MM.1S (cell line): Measurements from ENCODE around the gene TBX4.

Experiments
- DNase-seq: peaks from one replicate; pipeline ENCODE4 v3.0.0-alpha.2; 2015
- H2AFZ ChIP-seq: fragments of 300-600 bp; sonication (generic); 2 replicates; pipeline ENCODE4 v1.6.0; 2016; ENCODE audit warnings: antibody characterized with exemption, low read length
- H3F3A ChIP-seq: fragments of 300-600 bp; sonication (generic); 2 replicates; pipeline ENCODE4 v1.6.1; 2016; ENCODE audit warnings: mild to moderate bottlenecking, antibody characterized with exemption, low read length, moderate library complexity, mixed read lengths; ENCODE audit not compliant: insufficient read depth
- H3K27ac ChIP-seq: fragments of 300-600 bp; sonication (generic); 2 replicates; pipeline ENCODE4 v1.5.1; 2016; ENCODE audit warnings: mild to moderate bottlenecking, low read length
- H3K27me3 ChIP-seq: fragments of 300-600 bp; sonication (generic); replicated peaks from 2 replicates; pipeline ENCODE4 v1.6.0; 2016; ENCODE audit warnings: low read length; ENCODE audit not compliant: insufficient read depth
- H3K36me3 ChIP-seq: fragments of 300-600 bp; sonication (generic); replicated peaks from 2 replicates; pipeline ENCODE4 v1.6.1; 2016; ENCODE audit warnings: mild to moderate bottlenecking, low read length, mixed read lengths; ENCODE audit not compliant: insufficient read depth
- H3K4me1 ChIP-seq: fragments of 300-600 bp; sonication (generic); 2 replicates; pipeline ENCODE4 v1.6.1; 2016; ENCODE audit warnings: low read length, mixed read lengths
- H3K4me2 ChIP-seq: fragments of 300-600 bp; sonication (generic); 2 replicates; pipeline ENCODE4 v1.6.0; 2016; ENCODE audit warnings: low read depth, low read length
- H3K4me3 ChIP-seq: fragments of 300-600 bp; sonication (generic); 2 replicates; pipeline ENCODE4 v1.5.1; 2016; ENCODE audit warnings: low read length, mixed read lengths
- H3K79me2 ChIP-seq: fragments of 300-600 bp; sonication (generic); 2 replicates; pipeline ENCODE4 v1.6.1; 2016; ENCODE audit warnings: mixed run types, low read length, mixed read lengths
- H3K9ac ChIP-seq: fragments of 300-600 bp; sonication (generic); 2 replicates; pipeline ENCODE4 v1.6.1; 2016; ENCODE audit warnings: low read length, mixed read lengths
- H3K9me2 ChIP-seq: fragments of 300-600 bp; sonication (generic); replicated peaks from 2 replicates; pipeline ENCODE4 v1.6.1; 2016; ENCODE audit warnings: mild to moderate bottlenecking, low read length, mixed read lengths; ENCODE audit not compliant: insufficient read depth
- H3K9me3 ChIP-seq: fragments of 300-600 bp; sonication (generic); replicated peaks from 2 replicates; pipeline ENCODE4 v1.6.1; 2016; ENCODE audit warnings: mild to moderate bottlenecking, low read length, mixed read lengths; ENCODE audit not compliant: insufficient read depth
- H4K20me1 ChIP-seq: fragments of 300-600 bp; sonication (generic); 2 replicates; pipeline ENCODE4 v1.6.1; 2016; ENCODE audit warnings: mild to moderate bottlenecking, low read length, moderate library complexity, mixed read lengths; ENCODE audit not compliant: insufficient read depth
- CTCF ChIP-seq: fragments of 300-600 bp; sonication (generic); IDR thresholded peaks from 2 replicates; pipeline ENCODE4 v1.5.1; 2016; ENCODE audit warnings: antibody characterized with exemption, low read length, mixed read lengths
- EZH2 ChIP-seq: fragments of 300-600 bp; sonication (generic); optimal IDR thresholded peaks from 2 replicates; pipeline ENCODE3; 2017; ENCODE audit warnings: low read depth, mild to moderate bottlenecking, antibody characterized with exemption, low read length, mixed read lengths
- EZH2phosphoT487 ChIP-seq: fragments of 300-600 bp; sonication (generic); IDR thresholded peaks from 2 replicates; pipeline ENCODE4 v1.6.1; 2018; ENCODE audit warnings: antibody characterized with exemption, low read length

TBX4 gene

GRCh38 chr17:61443475-61443882 is 8.7 kb upstream of the TBX4 start:
- Histone ChIP-seq H3K36me3 (no peaks in the 10 kb centered on the region), H3K27me3 (no peaks in the 10 kb centered on the region), H3K79me2 (no peaks in the 10 kb centered on the region), H3K9me3 (no peaks in the 10 kb centered on the region), H4K20me1 (no peaks in the 10 kb centered on the region), H2AFZ (no peak overlapping the region), H3K4me1 (no peaks in the 10 kb centered on the region), H3K9me2 (no peaks in the 10 kb centered on the region), H3K27ac (no peak overlapping the region), H3K9ac (no peak overlapping the region), H3K4me2 (no peak overlapping the region), H3F3A (no peaks in the 10 kb centered on the region), H3K4me3 (no peak overlapping the region)
- no peak for DNase-seq
- TF ChIP-seq CTCF, result no peak
- no peak for TF ChIP-seq EZH2phosphoT487
- TF ChIP-seq EZH2, result no peak

GRCh38 chr17:61444075-61444474 is 8.1 kb upstream of the TBX4 start:
- Histone ChIP-seq H3K27me3 (no peaks in the 10 kb centered on the region), H3K4me2 (no peak overlapping the region), H3K27ac (no peak overlapping the region), H2AFZ (no peak overlapping the region), H3K4me3 (no peak overlapping the region), H3K9ac (no peak overlapping the region), H3K9me3 (no peaks in the 10 kb centered on the region), H3K36me3 (no peaks in the 10 kb centered on the region), H4K20me1 (no peaks in the 10 kb centered on the region), H3K9me2 (no peaks in the 10 kb centered on the region), H3F3A (no peaks in the 10 kb centered on the region), H3K4me1 (no peaks in the 10 kb centered on the region), H3K79me2 (no peaks in the 10 kb centered on the region)
- no peak for TF ChIP-seq EZH2phosphoT487
- TF ChIP-seq EZH2, result no peak
- TF ChIP-seq CTCF, result no peak
- DNase-seq, result no peak

GRCh38 chr17:61444831-61445230 is 7.4 kb upstream of the TBX4 start:
- Histone ChIP-seq H3K36me3 (no peaks in the 10 kb centered on the region), H3K9ac (no peak overlapping the region), H3K79me2 (no peaks in the 10 kb centered on the region), H3K4me3 (no peak overlapping the region), H2AFZ (no peak overlapping the region), H3F3A (no peaks in the 10 kb centered on the region), H3K9me3 (no peaks in the 10 kb centered on the region), H3K27ac (no peak overlapping the region), H3K4me2 (no peak overlapping the region), H3K9me2 (no peaks in the 10 kb centered on the region), H3K27me3 (no peaks in the 10 kb centered on the region), H3K4me1 (no peaks in the 10 kb centered on the region), H4K20me1 (no peaks in the 10 kb centered on the region)
- TF ChIP-seq CTCF (no peak), EZH2phosphoT487 (no peak), EZH2 (no peak)
- DNase-seq, result no peak
